HL-60 (cell line): ENCODE measurements around the gene RAB1A.

Experiments
- CTCF ChIP-seq: IDR thresholded peaks from one replicate; pipeline ENCODE4 v1.5.1; 2011; ENCODE audit warnings: low read length, control low read depth, inconsistent platforms; ENCODE audit not compliant: insufficient read depth
- GABPA ChIP-seq: IDR thresholded peaks from 2 replicates; pipeline ENCODE4 v1.6.1; 2012; ENCODE audit warnings: low read depth
- POLR2AphosphoS5 ChIP-seq: IDR thresholded peaks from 2 replicates; pipeline ENCODE4 v1.6.1; 2012; ENCODE audit warnings: low read depth
- SPI1 ChIP-seq: IDR thresholded peaks from 2 replicates; pipeline ENCODE4 v1.6.1; 2012; ENCODE audit warnings: low read depth, mild to moderate bottlenecking, borderline replicate concordance
- TF ChIP-seq, protein P1 (sequence below): IDR thresholded peaks from 2 replicates; pipeline ENCODE4 v1.6.1; 2012; ENCODE audit warnings: low read depth; ENCODE audit not compliant: insufficient replicate concordance

GRCh38 chr2:65177751-65178442, 48.0 kb upstream of the RAB1A start:
- no peak for TF ChIP-seq CTCF
- TF ChIP-seq GABPA: no peak
- no peak for TF ChIP-seq POLR2AphosphoS5
- TF ChIP-seq SPI1: no peak
- TF ChIP-seq, protein P1, sequence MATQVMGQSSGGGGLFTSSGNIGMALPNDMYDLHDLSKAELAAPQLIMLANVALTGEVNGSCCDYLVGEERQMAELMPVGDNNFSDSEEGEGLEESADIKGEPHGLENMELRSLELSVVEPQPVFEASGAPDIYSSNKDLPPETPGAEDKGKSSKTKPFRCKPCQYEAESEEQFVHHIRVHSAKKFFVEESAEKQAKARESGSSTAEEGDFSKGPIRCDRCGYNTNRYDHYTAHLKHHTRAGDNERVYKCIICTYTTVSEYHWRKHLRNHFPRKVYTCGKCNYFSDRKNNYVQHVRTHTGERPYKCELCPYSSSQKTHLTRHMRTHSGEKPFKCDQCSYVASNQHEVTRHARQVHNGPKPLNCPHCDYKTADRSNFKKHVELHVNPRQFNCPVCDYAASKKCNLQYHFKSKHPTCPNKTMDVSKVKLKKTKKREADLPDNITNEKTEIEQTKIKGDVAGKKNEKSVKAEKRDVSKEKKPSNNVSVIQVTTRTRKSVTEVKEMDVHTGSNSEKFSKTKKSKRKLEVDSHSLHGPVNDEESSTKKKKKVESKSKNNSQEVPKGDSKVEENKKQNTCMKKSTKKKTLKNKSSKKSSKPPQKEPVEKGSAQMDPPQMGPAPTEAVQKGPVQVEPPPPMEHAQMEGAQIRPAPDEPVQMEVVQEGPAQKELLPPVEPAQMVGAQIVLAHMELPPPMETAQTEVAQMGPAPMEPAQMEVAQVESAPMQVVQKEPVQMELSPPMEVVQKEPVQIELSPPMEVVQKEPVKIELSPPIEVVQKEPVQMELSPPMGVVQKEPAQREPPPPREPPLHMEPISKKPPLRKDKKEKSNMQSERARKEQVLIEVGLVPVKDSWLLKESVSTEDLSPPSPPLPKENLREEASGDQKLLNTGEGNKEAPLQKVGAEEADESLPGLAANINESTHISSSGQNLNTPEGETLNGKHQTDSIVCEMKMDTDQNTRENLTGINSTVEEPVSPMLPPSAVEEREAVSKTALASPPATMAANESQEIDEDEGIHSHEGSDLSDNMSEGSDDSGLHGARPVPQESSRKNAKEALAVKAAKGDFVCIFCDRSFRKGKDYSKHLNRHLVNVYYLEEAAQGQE: no peak
